HL-60/S4 treated with retinoic acid at 250 ng/mL for 4 days and 3 days (cell line): ENCODE measurements around the gene TXNRD2.
"Not testable (repeated sequence)": the region's sequence is repeated elsewhere in the genome, so short reads cannot be mapped to it uniquely, and the experiment has no call there.

Experiments used
- in situ Hi-C: fragments of 300-500 bp; cut with MboI; formaldehyde crosslinking; loops from 2 replicates; pipeline ENCODE4 v1.7.0; 2022; ENCODE audit warnings: low sequenced_read_pairs

The TXNRD2 gene

DNA sequence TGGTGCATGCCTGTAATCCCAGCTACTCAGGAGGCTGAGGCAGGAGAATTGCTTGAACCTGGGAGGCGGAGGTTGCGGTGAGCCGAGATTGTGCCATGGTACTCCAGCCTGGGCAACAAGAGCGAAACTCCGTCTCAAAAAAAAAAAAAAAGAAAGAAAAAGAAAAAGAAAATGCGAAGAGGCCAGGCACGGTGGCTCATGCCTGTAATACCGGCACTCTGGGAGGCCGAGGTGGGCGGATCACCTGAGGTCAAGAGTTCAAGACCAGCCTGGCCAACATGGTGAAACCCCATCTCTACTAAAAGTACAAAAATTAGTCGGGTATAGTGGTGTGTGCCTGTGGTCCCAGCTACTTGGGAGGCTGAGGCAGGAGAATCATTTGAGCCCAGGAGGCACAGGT lies 15.6 kb downstream of the TXNRD2 start:
- in situ Hi-C loops = not testable (repeated sequence)

- in situ Hi-C loops = no loop called here
Measured at GRCh38 chr22:19923914-19924513, 17.6 kb downstream of the TXNRD2 start.

DNA sequence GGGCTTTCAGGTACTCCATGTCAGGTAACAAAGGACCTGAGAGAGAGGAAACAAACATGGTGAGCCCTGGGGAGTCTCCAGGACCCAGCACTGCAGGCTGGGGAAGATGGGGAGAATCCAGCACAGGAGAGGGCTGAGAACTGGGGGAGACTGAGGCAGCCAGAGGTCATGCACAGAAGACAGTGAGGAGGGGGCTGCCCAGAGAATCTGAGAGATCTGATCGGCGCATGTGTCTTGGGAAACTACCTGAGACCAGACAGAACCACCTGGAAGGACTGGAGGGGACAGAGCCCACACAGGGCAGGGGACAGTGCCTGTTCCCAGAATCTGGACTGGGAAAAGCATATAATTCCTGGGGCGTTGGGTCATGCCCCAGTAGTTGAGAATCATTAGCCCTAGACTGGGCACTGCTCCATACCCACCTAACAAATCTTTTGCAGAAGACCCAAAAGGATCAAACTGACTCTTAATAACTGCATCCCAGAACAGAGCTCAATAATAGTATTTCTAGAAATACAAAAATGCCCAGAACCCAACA lies 20.0 kb downstream of the TXNRD2 start:
- in situ Hi-C loops = no loop called here

GRCh38 chr22:19919701-19920363 lies 21.8 kb downstream of the TXNRD2 start:
- in situ Hi-C loops = no loop called here

- in situ Hi-C loops = no loop called here
Measured at GRCh38 chr22:19918332-19919106, 23.1 kb downstream of the TXNRD2 start.

- in situ Hi-C loops = no loop called here
Measured at GRCh38 chr22:19917389-19918138, 24.1 kb downstream of the TXNRD2 start.

- in situ Hi-C loops = no loop called here
Measured at GRCh38 chr22:19916941-19917340, 24.7 kb downstream of the TXNRD2 start.

- in situ Hi-C loops = no loop called here
Measured at GRCh38 chr22:19916006-19916405, 25.6 kb downstream of the TXNRD2 start.

- in situ Hi-C loops = no loop called here
Measured at GRCh38 chr22:19915287-19915954, 26.2 kb downstream of the TXNRD2 start.

DNA sequence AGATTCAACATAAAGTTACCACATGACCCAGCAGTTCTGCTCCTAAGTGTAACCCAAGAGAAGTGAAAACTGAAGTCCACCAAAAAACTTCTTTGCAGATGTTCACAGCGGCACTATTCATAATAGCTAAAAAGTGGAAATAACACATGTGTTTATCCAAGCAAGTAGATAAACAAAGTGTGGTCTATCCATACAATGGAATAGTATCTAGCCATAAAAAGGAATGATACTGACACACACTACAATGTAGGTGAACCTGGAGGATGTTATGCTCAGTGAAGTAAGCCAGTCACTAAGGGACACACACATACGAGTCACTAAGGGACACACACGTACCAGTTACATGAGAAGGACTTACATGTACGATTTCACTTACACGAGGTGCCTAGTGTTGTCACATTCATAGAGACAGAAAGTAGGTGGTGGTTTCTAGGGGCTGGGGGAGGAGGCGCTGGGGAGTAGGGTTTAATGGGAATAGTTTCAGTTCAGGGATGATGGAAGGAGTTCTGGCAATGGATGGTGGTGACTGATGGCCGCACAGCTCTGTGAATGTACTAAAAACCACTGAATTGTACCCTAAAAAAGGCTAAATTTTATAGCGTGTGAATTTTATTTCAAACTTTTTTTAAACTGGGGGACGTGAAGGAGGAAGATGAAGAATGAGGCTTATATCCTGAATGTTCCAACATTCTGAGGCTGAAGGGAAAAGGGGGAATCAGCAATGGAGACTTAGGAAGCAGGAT lies 27.2 kb downstream of the TXNRD2 start:
- in situ Hi-C loops = loop anchor here (5.0 kb wide), 1 partner anchor 182 kb away; no protein-coding TSS in a partner anchor

DNA sequence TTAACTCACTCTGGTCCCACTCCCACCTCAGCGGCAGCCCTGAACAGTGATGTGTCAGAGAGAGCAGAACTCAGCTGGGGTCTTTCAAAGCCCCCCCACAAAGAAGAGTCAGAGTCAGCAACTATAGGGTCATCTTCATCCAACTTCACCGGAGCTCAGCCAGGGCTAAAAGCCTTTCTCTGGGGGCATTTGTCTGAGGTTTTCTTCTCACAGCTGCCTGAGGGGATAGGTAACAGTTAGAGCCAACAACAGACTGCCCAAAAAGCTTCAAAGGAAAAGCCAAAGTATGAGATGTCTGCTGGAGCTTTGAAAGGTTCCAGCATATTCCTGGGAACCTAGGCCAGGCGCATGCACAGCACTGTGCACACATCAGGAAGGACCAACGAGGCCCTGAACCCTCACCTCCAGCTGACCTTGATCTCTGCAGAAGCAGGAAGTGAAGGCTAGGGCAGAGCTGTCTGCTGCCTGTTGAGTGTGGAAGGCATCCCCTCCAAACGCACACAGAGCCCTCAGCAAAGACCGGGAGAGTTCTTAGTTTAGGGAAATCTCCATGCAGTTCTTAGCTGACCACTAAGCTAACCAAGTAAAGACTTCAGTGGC lies 28.2 kb downstream of the TXNRD2 start:
- in situ Hi-C loops = loop anchor here (5.0 kb wide), 1 partner anchor 181 kb away; no protein-coding TSS in a partner anchor

GRCh38 chr22:19912271-19912999 lies 29.2 kb downstream of the TXNRD2 start:
- in situ Hi-C loops = loop anchor here (5.0 kb wide), 1 partner anchor 180 kb away; no protein-coding TSS in a partner anchor

DNA sequence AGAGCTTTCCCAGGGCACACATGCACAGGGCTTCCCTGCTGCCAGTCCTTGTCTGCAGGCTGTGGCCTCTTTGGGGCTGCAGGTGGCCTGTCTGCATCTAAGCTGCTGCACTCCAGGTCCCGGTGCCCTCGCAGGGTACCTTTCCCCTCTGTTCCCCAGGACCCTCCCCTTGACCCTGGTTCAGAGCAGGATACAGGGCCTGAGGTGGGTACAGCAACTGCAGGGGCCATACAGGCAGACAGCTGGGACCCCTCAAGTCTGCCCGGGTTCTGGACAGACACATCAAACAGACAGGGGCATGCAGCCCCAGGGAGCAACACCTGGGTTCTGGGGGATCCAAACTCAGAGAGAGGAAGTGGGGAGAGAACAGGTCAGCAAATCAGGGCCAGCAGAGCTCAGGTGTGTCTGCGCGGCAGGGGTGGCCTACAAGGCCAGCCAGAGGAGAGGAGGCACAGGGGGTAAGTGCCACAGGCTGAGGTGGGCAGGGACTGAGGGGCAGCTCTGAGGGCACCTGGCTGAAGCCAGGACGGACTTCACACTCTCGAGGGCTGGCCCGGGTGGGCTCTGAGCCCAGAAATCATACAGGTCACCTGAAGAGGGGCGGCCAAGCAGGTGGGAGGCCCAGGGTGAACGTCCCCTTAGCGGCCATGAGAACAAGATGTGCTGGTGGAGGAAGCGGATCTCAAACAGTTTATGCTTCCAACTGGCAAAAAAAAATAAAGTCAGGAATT lies 29.9 kb downstream of the TXNRD2 start:
- in situ Hi-C loops = loop anchor here (5.0 kb wide), 1 partner anchor 179 kb away; no protein-coding TSS in a partner anchor

- in situ Hi-C loops = loop anchor here (5.0 kb wide), 1 partner anchor 178 kb away; no protein-coding TSS in a partner anchor
Measured at GRCh38 chr22:19910180-19910744, 31.4 kb downstream of the TXNRD2 start.

DNA sequence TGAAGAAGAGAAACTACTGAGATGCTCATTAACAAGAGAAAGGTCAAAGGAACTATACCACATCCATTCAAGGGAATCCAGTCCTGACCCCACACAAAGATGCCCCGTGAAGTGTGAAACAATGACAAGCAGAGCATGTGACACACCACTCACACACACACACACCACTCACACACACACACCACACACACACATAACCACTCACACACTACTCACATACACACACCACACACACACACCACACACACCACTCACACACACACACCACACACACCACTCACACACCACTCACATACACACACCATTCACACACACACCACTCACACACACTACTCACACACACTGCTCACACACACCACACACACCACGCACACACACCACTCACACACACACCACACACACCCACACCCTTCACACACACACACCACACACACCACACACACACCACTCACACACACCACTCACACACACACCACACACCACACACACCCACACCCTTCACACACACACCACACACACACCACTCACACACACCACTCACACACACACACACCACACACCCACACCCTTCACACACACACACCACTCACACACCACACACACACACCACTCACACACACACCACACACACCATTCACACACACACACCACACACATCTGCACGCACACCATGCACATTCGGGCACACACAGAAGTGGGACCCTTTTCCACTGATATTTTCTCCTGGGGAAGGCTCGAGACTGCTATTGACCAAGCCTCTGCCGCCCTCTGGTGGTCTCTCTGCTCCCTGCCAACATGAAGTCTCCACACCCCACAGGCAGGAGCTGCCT lies 32.1 kb downstream of the TXNRD2 start:
- in situ Hi-C loops = loop anchor here (5.0 kb wide), 1 partner anchor 177 kb away; no protein-coding TSS in a partner anchor

DNA sequence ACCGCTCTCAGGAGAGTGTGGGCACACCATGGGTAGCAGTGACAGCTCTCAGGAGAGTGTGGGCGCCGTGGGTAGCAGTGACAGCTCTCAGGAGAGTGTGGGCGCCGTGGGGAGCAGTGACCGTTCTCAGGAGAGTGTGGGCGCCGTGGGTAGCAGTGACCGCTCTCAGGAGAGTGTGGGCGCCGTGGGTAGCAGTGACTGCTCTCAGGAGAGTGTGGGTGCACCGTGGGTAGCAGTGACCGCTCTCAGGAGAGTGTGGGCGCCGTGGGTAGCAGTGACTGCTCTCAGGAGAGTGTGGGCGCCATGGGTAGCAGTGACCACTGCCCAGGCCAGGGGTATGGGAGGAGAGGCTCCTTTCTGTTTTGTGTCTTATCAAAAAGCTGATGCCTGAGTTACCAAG lies 33.7 kb downstream of the TXNRD2 start:
- in situ Hi-C loops = not testable (repeated sequence)
